HG02642 (cell line): ENCODE measurements around the gene MAP3K14.
"Not testable (repeated sequence)": the region's sequence is repeated elsewhere in the genome, so short reads cannot be mapped to it uniquely, and the experiment has no call there.

ENCODE experiments used
- ATAC-seq: cut with Tn5 transposase; IDR thresholded peaks from one replicate; pipeline ENCODE4 v1.9.1; 2021; ENCODE audit warnings: mild to moderate bottlenecking; ENCODE audit not compliant: unreplicated experiment, poor library complexity

The MAP3K14 gene

DNA sequence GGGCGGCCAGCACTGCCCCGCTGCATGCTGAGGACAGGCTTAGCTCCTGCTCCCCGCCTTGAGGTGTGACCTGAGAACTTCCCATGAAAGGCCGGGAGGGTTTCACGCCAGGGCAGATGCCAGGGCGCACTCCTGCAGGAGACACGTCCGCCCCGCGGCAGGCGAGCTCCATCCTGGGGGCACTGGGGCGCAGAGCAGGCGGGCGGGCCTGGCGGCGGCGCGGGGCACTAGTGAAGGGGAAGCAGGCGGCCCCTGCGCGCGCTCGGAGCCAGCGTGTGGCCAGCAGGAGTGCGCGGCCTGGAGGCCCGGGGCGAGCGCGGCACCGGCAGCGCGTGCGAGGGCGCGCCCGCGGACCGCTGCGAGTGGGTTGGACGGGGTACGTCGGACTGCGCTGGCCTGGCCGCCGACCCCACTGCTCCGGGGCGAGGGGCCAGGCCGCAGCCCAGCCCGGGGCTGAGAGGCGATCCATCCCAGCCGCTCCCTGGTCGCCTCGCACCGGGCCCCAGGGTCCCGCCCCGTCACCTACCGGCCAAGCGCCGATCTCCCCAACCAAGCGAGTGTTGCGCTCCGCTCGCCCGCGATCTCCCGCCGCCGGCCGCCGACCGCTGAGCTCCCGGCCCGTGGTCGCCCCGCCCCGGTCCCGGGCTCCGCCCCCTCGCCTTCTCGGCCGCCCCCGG is at the start of gene MAP3K14:
Gene MAP3K14, minus strand, starts transcription at position 587 of the 677 bp plus-strand sequence. CDS start 26,275 bp downstream, outside the sequence.
- ATAC-seq = peak; percentile 32

- ATAC-seq = no peak
Measured at GRCh38 chr17:45366049-45366448, 49.2 kb upstream of the MAP3K14 start.

GRCh38 chr17:45364531-45365390 is 47.9 kb upstream of the MAP3K14 start:
- ATAC-seq = no peak

GRCh38 chr17:45363498-45363897 is 46.7 kb upstream of the MAP3K14 start:
- no peak for ATAC-seq

GRCh38 chr17:45361976-45362375 is 45.2 kb upstream of the MAP3K14 start:
- ATAC-seq = no peak

DNA sequence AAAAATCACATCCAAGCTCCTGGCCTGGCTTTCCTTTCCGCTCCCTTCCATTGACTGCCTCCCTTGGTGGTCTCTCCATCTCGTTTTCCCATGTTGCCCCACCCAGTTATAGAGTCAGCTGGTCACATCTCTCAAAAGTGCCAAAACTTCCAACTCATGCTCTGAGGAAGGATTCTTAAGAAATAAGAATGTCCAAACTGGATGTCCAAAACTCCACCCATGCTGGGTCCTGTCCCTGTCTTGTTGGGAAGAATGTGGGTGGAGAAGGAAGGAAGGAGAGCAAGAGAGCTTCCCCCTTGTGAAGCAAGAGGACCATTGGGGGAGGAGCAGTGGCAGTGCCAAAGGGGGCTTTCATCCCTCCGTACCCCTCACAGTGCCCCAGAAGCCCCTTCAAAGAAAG is 44.6 kb upstream of the MAP3K14 start:
- ATAC-seq = no peak

GRCh38 chr17:45357364-45357997 is 40.7 kb upstream of the MAP3K14 start:
- ATAC-seq = no peak

- ATAC-seq = no peak
Measured at GRCh38 chr17:45355087-45355486, 38.3 kb upstream of the MAP3K14 start.

DNA sequence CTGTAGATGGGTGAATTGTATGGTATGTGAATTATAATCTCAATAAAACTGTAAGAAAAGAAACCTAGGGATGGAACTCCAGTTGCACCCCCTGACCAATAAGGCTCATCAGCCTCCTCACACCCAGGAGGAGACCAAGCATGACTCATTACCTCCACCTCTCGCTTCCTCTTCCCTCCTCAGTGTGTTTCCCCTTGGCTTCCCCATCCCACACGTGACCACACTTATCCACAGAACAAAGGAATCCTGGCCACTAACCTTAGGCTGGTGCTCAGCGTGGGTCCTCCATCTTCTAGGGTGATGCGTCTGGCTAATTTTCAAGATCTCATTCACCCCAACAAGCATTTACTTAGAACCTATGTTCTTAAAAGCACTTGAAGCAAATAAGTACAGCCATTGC is 36.2 kb upstream of the MAP3K14 start:
- no peak for ATAC-seq

GRCh38 chr17:45351831-45352230 is 35.0 kb upstream of the MAP3K14 start:
- no peak for ATAC-seq

DNA sequence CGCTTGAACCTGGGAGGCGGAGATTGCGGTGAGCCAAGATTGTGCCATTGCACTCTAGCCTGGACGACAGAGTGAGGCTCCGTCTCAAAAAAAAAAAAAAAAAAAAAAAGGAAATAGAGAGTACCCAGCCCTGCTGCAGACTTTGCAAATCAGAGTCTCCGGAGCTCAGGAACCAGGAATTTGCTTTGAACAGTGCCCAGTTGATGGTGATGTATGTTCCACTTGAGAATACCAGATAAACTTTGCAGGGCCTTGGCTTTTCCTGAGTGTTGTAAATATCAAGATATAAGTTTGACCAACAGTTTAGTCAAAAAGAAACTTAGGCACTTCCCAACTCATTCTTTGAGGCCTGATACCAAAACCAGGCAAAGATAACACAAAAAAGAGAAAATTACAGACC is 30.6 kb upstream of the MAP3K14 start:
- no peak for ATAC-seq

- no peak for ATAC-seq
Measured at GRCh38 chr17:45346216-45347015, 29.6 kb upstream of the MAP3K14 start.

DNA sequence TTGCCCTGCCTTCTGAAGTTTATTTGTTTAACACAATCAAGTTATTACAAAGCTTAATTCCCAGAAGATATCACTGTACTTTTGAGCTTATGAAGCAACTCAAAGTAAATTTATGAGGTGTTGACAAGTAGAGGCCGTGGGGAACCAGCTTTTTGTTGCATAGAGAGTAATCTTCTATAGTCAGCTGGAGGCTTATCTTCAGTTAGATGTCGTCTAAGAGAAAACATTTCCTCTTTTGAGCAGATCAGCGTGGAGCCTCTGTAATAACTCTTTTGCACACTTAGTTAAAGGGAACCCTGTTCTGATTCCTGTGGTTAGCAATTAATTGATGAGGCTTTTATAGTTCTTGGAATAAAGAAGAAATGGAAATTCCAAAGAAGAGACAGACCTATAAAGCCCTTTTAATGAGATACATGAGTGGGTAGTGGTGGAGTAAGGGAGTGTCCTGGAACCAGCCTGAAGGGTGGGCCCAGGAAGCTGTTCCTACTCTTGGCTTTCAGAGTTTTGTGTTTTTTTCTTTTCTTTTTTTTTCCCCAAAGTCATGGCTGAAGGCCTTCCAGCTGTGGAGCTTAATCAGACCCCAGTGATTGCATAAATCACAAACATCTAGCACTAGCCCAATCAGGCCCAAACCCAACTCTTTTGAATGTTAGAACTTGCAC is 28.9 kb upstream of the MAP3K14 start:
- no peak for ATAC-seq

- no peak for ATAC-seq
Measured at GRCh38 chr17:45345246-45345553, 28.4 kb upstream of the MAP3K14 start.

GRCh38 chr17:45343967-45344664 is 27.3 kb upstream of the MAP3K14 start:
- ATAC-seq = not testable (repeated sequence)

DNA sequence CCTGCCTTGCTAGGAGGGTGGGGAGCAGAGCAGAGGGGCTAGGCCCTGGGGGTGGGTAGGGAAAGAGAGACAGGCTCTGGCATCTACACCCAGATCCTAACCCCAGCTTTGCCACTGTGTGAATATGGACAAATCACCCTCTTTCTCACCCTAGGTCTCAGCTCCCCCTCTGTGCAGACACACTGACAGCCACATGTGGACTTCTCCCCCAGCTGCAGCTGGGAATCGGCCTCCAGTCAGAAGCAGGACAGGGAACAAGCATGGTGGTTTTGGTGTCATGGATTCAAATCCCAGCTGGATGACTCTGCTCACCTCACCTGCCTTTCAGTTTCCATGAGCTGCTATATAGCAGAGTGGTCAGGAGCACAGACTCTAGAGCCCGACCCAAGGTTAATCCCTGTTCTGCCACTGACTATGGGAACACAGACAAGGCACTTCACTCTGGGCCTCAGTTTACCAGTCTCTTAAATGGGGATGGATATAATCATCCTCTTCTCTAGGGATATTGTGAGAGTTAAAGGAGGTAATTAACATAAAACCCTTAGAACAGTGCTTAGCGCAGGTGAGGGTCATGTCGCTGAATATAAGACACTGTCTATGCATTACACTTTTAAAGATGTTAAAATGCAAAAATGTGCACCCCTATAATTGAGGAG is 26.2 kb upstream of the MAP3K14 start:
- no peak for ATAC-seq

DNA sequence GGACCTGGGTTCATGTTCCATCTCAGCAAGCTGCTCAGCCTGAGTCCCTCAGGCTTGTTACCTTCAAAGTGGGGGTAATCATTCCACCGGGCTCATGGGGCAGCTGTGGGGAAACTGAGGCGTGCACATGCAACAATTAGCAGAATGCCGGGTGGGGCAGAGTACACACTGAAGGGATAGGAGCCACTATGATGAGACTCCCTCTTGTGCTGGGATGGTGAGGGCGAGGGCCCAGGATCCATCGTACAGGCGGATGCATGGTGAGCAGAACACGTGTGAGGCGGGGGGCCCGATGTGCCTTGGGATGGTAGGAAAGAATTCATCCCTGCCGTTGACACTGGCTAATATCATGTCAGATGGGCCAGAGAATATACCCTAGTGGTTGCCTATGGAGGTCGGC is 25.5 kb upstream of the MAP3K14 start:
- no peak for ATAC-seq

GRCh38 chr17:45341533-45342158 is 24.8 kb upstream of the MAP3K14 start:
- no peak for ATAC-seq
